Testis (tissue), 2 donors: ENCODE results near the gene VWC2.

ENCODE experiments used
- POLR2A ChIP-seq: fragments of 450-650 bp; IDR thresholded peaks from one replicate; pipeline ENCODE4 v1.6.1; 2017; ENCODE audit warnings: antibody characterized with exemption, mild to moderate bottlenecking, moderate library complexity
- TF ChIP-seq, protein P1 (sequence below), 3 experiments: fragments of 450-650 bp in 2 of 3; fragments of 200-600 bp in 1 of 3; sonication (generic) in 1 of 3; IDR thresholded peaks; one replicate each; pipeline ENCODE4 v1.5.1; 2016 to 2019; ENCODE audit warnings: antibody characterized with exemption in 3 of 3, mild to moderate bottlenecking in 2 of 3, moderate library complexity in 1 of 3

DNA sequence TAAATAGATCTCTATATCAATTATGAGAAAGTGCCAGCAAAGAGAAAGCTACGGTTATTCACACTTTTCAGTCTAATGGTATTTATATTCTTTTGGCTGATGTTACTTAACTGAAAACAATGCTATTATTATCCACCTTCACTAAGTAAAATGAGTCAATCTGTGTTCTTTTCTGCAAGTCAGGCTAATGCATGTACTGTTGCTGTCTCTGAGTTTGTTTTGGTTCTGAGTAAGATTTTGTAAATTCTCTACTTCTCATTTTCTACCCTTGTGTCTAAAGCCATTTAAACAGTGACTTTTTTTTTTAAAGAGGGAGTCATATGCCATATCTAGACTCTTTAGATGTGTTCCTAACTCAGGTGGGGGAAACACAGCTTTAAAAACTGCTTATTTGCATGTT lies 7.5 kb downstream of the VWC2 start:
- TF ChIP-seq POLR2A = no peak
- TF ChIP-seq, protein P1, sequence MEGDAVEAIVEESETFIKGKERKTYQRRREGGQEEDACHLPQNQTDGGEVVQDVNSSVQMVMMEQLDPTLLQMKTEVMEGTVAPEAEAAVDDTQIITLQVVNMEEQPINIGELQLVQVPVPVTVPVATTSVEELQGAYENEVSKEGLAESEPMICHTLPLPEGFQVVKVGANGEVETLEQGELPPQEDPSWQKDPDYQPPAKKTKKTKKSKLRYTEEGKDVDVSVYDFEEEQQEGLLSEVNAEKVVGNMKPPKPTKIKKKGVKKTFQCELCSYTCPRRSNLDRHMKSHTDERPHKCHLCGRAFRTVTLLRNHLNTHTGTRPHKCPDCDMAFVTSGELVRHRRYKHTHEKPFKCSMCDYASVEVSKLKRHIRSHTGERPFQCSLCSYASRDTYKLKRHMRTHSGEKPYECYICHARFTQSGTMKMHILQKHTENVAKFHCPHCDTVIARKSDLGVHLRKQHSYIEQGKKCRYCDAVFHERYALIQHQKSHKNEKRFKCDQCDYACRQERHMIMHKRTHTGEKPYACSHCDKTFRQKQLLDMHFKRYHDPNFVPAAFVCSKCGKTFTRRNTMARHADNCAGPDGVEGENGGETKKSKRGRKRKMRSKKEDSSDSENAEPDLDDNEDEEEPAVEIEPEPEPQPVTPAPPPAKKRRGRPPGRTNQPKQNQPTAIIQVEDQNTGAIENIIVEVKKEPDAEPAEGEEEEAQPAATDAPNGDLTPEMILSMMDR (IDR thresholded peaks at IDR 0.05) = no peak
